Right ventricle myocardium inferior (tissue), 1 donor: ENCODE measurements around the gene RIPPLY3. TPM values are rescaled to one million over a fixed set of nuclear protein-coding genes. Genes with fewer than 3 reads are reported as not detected.
A peak's percentile ranks its signal among the peaks of the same experiment; 100 is the strongest.
"Not testable (repeated sequence)": the region's sequence is repeated elsewhere in the genome, so short reads cannot be mapped to it uniquely, and the experiment has no call there.

Experiments
- ATAC-seq: fragments of 200-7000 bp; cut with Tn5 transposase; one replicate; pipeline ENCODE4 v1.9.1; 2020; ENCODE audit warnings: mild to moderate bottlenecking, moderate library complexity
- DNase-seq: peaks from one replicate; pipeline ENCODE4 v3.0.0; 2021; ENCODE audit errors: missing footprints
- intact Hi-C: fragments of 100-400 bp; cut with DNase I; formaldehyde crosslinking; loops from one replicate; pipeline ENCODE4 v1.11.0; 2022
- total RNA-seq: library from RNA; stranded (reverse); fragmentation: NEBNext Ultra II Directional; extraction: Animal tissue kit (Norgen Biotek cat#: 25700); gene quantifications from one replicate; pipeline ENCODE4 v1.2.1, GENCODE V29; 2021
- donor health status: DM: no; HTN: yes; CAD: no; lungs with severe emphysema.

Gene RIPPLY3
- total RNA-seq, 1 donor from 2014 or later: not detected

GRCh38 chr21:36976882-36977651 lies 29.4 kb upstream of the RIPPLY3 start:
- no peak for DNase-seq
- intact Hi-C loops: no loop called here
- peak; percentile 38 for ATAC-seq

GRCh38 chr21:36980280-36981048 lies 26.0 kb upstream of the RIPPLY3 start:
- intact Hi-C loops: loop anchor here (2.0 kb wide), 1 partner anchor 14 kb away; the partner anchor contains the start of gene HLCS
- peak; percentile 77 for ATAC-seq
- peak; percentile 76 for DNase-seq

GRCh38 chr21:36981049-36981391 lies 25.5 kb upstream of the RIPPLY3 start:
- intact Hi-C loops: loop anchor here (2.0 kb wide), 1 partner anchor 14 kb away; the partner anchor contains the start of gene HLCS
- no peak for DNase-seq
- ATAC-seq: no peak

GRCh38 chr21:36981977-36982700 lies 24.4 kb upstream of the RIPPLY3 start:
- DNase-seq (no peak), ATAC-seq (no peak)
- intact Hi-C loops: loop anchor here (2.0 kb wide), 1 partner anchor 15 kb away; the partner anchor contains the start of gene HLCS

- intact Hi-C loops: no loop called here
- no peak for ATAC-seq
Measured at GRCh38 chr21:36985751-36986594, 20.5 kb upstream of the RIPPLY3 start.

GRCh38 chr21:36987845-36988244 lies 18.7 kb upstream of the RIPPLY3 start:
- DNase-seq (no peak), ATAC-seq (no peak)
- intact Hi-C loops: no loop called here

More at GRCh38 chr21:36985751-36986594, 20.5 kb upstream of the RIPPLY3 start:
- DNase-seq: no peak

GRCh38 chr21:36988536-36988935 lies 18.0 kb upstream of the RIPPLY3 start:
- no peak for ATAC-seq
- DNase-seq: no peak
- intact Hi-C loops: no loop called here

- DNase-seq, intact Hi-C loops, ATAC-seq: not testable (repeated sequence)
Measured at GRCh38 chr21:36989199-36989698, 17.3 kb upstream of the RIPPLY3 start.

- DNase-seq (peak; percentile 97), ATAC-seq (peak; percentile 99)
- intact Hi-C loops: loop anchor here (5.0 kb wide), 2 partner anchors 48 to 82 kb away; partner anchors contain the start of genes PIGP and TTC3
Measured at GRCh38 chr21:36989699-36990507, 16.6 kb upstream of the RIPPLY3 start.

- no peak for ATAC-seq
- DNase-seq: no peak
- intact Hi-C loops: loop anchor here (5.0 kb wide), 2 partner anchors 48 to 82 kb away; partner anchors contain the start of genes PIGP and TTC3
Measured at GRCh38 chr21:36990508-36991205, 15.8 kb upstream of the RIPPLY3 start.

- ATAC-seq (no peak), DNase-seq (no peak)
- intact Hi-C loops: loop anchor here (5.0 kb wide), 2 partner anchors 50 to 80 kb away; partner anchors contain the start of genes PIGP and TTC3
Measured at GRCh38 chr21:36992671-36993070, 13.8 kb upstream of the RIPPLY3 start.

- intact Hi-C loops: loop anchor here (5.0 kb wide), 2 partner anchors 52 to 78 kb away; partner anchors contain the start of genes PIGP and TTC3
- DNase-seq (no peak), ATAC-seq (no peak)
Measured at GRCh38 chr21:36994501-36995158, 11.9 kb upstream of the RIPPLY3 start.

- intact Hi-C loops, ATAC-seq, DNase-seq: not testable (repeated sequence)
Measured at GRCh38 chr21:36995285-36995684, 11.2 kb upstream of the RIPPLY3 start.

- DNase-seq: no peak
- no peak for ATAC-seq
- intact Hi-C loops: no loop called here
Measured at GRCh38 chr21:36999131-36999898, 7.2 kb upstream of the RIPPLY3 start.

- DNase-seq: no peak
- ATAC-seq: no peak
- intact Hi-C loops: no loop called here
Measured at GRCh38 chr21:37000381-37000780, 6.1 kb upstream of the RIPPLY3 start.
